Activated CD4-positive, alpha-beta T cell treated with anti-CD3 and anti-CD28 coated beads, Interleukin-2, amount 10 ng/mL, durations not matched to agents 24 days and 14 days (primary cell): ENCODE data around the gene DROSHA. TPM values are rescaled to one million over a fixed set of nuclear protein-coding genes. Genes with fewer than 3 reads are reported as not detected.

Experiments used
- DNase-seq: peaks from one replicate; pipeline ENCODE4 v3.0.0; 2022
- H3K27ac Mint-ChIP-seq: one replicate; pipeline ENCODE4 v1.8.0; 2022; ENCODE audit warnings: mild to moderate bottlenecking, mixed read lengths
- H3K27me3 Mint-ChIP-seq: one replicate; pipeline ENCODE4 v1.8.0; 2022; ENCODE audit warnings: mixed read lengths
- H3K36me3 Mint-ChIP-seq: one replicate; pipeline ENCODE4 v1.8.0; 2022; ENCODE audit warnings: low read depth, mild to moderate bottlenecking, mixed read lengths
- H3K4me1 Mint-ChIP-seq: one replicate; pipeline ENCODE4 v1.8.0; 2021; ENCODE audit warnings: mixed read lengths
- H3K4me3 Mint-ChIP-seq: one replicate; pipeline ENCODE4 v1.8.0; 2022; ENCODE audit warnings: mild to moderate bottlenecking, moderate library complexity, mixed read lengths
- H3K9me3 Mint-ChIP-seq: one replicate; pipeline ENCODE4 v1.8.0; 2021; ENCODE audit warnings: mixed read lengths
- intact Hi-C: fragments of 100-400 bp; cut with micrococcal nuclease; formaldehyde crosslinking; loops from one replicate; pipeline ENCODE4 v1.15.1; 2023
- total RNA-seq: library from RNA; stranded (reverse); gene quantifications from 2 replicates; pipeline ENCODE4 v1.2.3, GENCODE V29; 2022

DROSHA gene
- total RNA-seq, 1 donor from 2014 or later: 88.7 TPM

- H3K4me3 Mint-ChIP-seq: no peak overlapping the region
- H3K4me1 Mint-ChIP-seq: no peaks in the 10 kb centered on the region
- DNase-seq: no peak
- no peak overlapping the region for H3K27ac Mint-ChIP-seq
- H3K27me3 Mint-ChIP-seq: no peaks in the 10 kb centered on the region
- intact Hi-C loops: no loop called here
- no peaks in the 10 kb centered on the region for H3K36me3 Mint-ChIP-seq
- H3K9me3 Mint-ChIP-seq: no peaks in the 10 kb centered on the region
These were observed 141.6 kb downstream of the DROSHA start for GRCh38 chr5:31390256-31390655.

GRCh38 chr5:31385774-31386537 is 145.9 kb downstream of the DROSHA start:
- intact Hi-C loops: no loop called here
- H3K27ac Mint-ChIP-seq: no peak overlapping the region
- DNase-seq: no peak
- no peaks in the 10 kb centered on the region for H3K4me1 Mint-ChIP-seq
- H3K4me3 Mint-ChIP-seq: no peak overlapping the region
- H3K27me3 Mint-ChIP-seq: no peaks in the 10 kb centered on the region
- no peaks in the 10 kb centered on the region for H3K9me3 Mint-ChIP-seq
- no peaks in the 10 kb centered on the region for H3K36me3 Mint-ChIP-seq

- Mint-ChIP-seq H3K4me1 (no peaks in the 10 kb centered on the region), H3K9me3 (no peaks in the 10 kb centered on the region), H3K4me3 (no peak overlapping the region), H3K27ac (no peak overlapping the region), H3K36me3 (no peaks in the 10 kb centered on the region), H3K27me3 (no peaks in the 10 kb centered on the region)
- DNase-seq: no peak
- intact Hi-C loops: no loop called here
These were observed 148.2 kb downstream of the DROSHA start for GRCh38 chr5:31383734-31384133.

- Mint-ChIP-seq H3K9me3 (no peaks in the 10 kb centered on the region), H3K4me1 (no peaks in the 10 kb centered on the region), H3K4me3 (no peak overlapping the region), H3K27me3 (no peaks in the 10 kb centered on the region), H3K36me3 (no peaks in the 10 kb centered on the region), H3K27ac (no peak overlapping the region)
- no peak for DNase-seq
- intact Hi-C loops: no loop called here
These were observed 149.6 kb downstream of the DROSHA start for GRCh38 chr5:31382051-31382878.

- Mint-ChIP-seq H3K27ac (no peak overlapping the region), H3K4me1 (no peaks in the 10 kb centered on the region), H3K27me3 (no peaks in the 10 kb centered on the region), H3K9me3 (no peaks in the 10 kb centered on the region), H3K36me3 (no peaks in the 10 kb centered on the region), H3K4me3 (no peak overlapping the region)
- DNase-seq: no peak
- intact Hi-C loops: no loop called here
These were observed 150.6 kb downstream of the DROSHA start for GRCh38 chr5:31381299-31381698.

- Mint-ChIP-seq H3K4me1 (no peaks in the 10 kb centered on the region), H3K4me3 (no peak overlapping the region), H3K27ac (no peak overlapping the region), H3K27me3 (no peaks in the 10 kb centered on the region), H3K9me3 (no peaks in the 10 kb centered on the region), H3K36me3 (no peaks in the 10 kb centered on the region)
- DNase-seq: no peak
- intact Hi-C loops: no loop called here
These were observed 151.8 kb downstream of the DROSHA start for GRCh38 chr5:31380049-31380448.

- Mint-ChIP-seq H3K27me3 (no peaks in the 10 kb centered on the region), H3K36me3 (no peaks in the 10 kb centered on the region), H3K4me1 (no peaks in the 10 kb centered on the region)
These were observed 153.1 kb downstream of the DROSHA start for GRCh38 chr5:31378838-31379237.

GRCh38 chr5:31378136-31378535 is 153.8 kb downstream of the DROSHA start:
- Mint-ChIP-seq H3K4me3 (no peak overlapping the region), H3K36me3 (no peaks in the 10 kb centered on the region), H3K9me3 (no peaks in the 10 kb centered on the region), H3K27me3 (no peaks in the 10 kb centered on the region), H3K27ac (no peak overlapping the region), H3K4me1 (no peaks in the 10 kb centered on the region)
- intact Hi-C loops: no loop called here
- no peak for DNase-seq

More at GRCh38 chr5:31378838-31379237, 153.1 kb downstream of the DROSHA start:
- Mint-ChIP-seq H3K27ac (no peak overlapping the region), H3K9me3 (no peaks in the 10 kb centered on the region), H3K4me3 (no peak overlapping the region)
- intact Hi-C loops: no loop called here
- DNase-seq: no peak

- Mint-ChIP-seq H3K9me3 (no peaks in the 10 kb centered on the region), H3K27me3 (no peaks in the 10 kb centered on the region), H3K4me3 (no peak overlapping the region), H3K27ac (no peak overlapping the region), H3K4me1 (no peaks in the 10 kb centered on the region), H3K36me3 (no peaks in the 10 kb centered on the region)
- DNase-seq: no peak
- intact Hi-C loops: no loop called here
These were observed 154.5 kb downstream of the DROSHA start for GRCh38 chr5:31377274-31377946.

GRCh38 chr5:31375999-31376720 is 155.7 kb downstream of the DROSHA start:
- H3K4me1 Mint-ChIP-seq: no peaks in the 10 kb centered on the region
- DNase-seq: no peak
- H3K27ac Mint-ChIP-seq: no peak overlapping the region
- intact Hi-C loops: no loop called here
- H3K36me3 Mint-ChIP-seq: no peaks in the 10 kb centered on the region
- no peaks in the 10 kb centered on the region for H3K27me3 Mint-ChIP-seq
- no peaks in the 10 kb centered on the region for H3K9me3 Mint-ChIP-seq
- H3K4me3 Mint-ChIP-seq: no peak overlapping the region

GRCh38 chr5:31372124-31372523 is 159.8 kb downstream of the DROSHA start:
- intact Hi-C loops: no loop called here
- DNase-seq: no peak
- Mint-ChIP-seq H3K4me3 (no peak overlapping the region), H3K27ac (no peak overlapping the region), H3K9me3 (no peaks in the 10 kb centered on the region), H3K36me3 (no peaks in the 10 kb centered on the region), H3K27me3 (peaks cover 2% of the 10 kb centered on the region), H3K4me1 (no peaks in the 10 kb centered on the region)

GRCh38 chr5:31366941-31367340 is 165.0 kb downstream of the DROSHA start:
- H3K27ac Mint-ChIP-seq: no peak overlapping the region
- peaks cover 2% of the 10 kb centered on the region for H3K27me3 Mint-ChIP-seq
- H3K4me1 Mint-ChIP-seq: no peaks in the 10 kb centered on the region
- no peak overlapping the region for H3K4me3 Mint-ChIP-seq
- no peak for DNase-seq
- no peaks in the 10 kb centered on the region for H3K36me3 Mint-ChIP-seq
- H3K9me3 Mint-ChIP-seq: peaks cover 8% of the 10 kb centered on the region
- intact Hi-C loops: no loop called here

GRCh38 chr5:31365776-31366175 is 166.1 kb downstream of the DROSHA start:
- intact Hi-C loops: no loop called here
- H3K27me3 Mint-ChIP-seq: peaks cover 1% of the 10 kb centered on the region
- H3K9me3 Mint-ChIP-seq: peaks cover 8% of the 10 kb centered on the region
- no peak overlapping the region for H3K27ac Mint-ChIP-seq
- no peak for DNase-seq
- H3K4me3 Mint-ChIP-seq: no peak overlapping the region
- H3K4me1 Mint-ChIP-seq: no peaks in the 10 kb centered on the region
- no peaks in the 10 kb centered on the region for H3K36me3 Mint-ChIP-seq
